Mesothelial cell of epicardium (in vitro differentiated cells): ENCODE results near the gene SLC44A1. TPM values are rescaled to one million over a fixed set of nuclear protein-coding genes. Genes with fewer than 3 reads are reported as not detected.

Experiments used
- DNase-seq, 2 experiments: peaks; one replicate each; pipeline ENCODE4 v3.0.0; 2021; ENCODE audit warnings: low spot score in 2 of 2; ENCODE audit not compliant: unreplicated experiment in 2 of 2
- H3K27ac Mint-ChIP-seq: 2 replicates; pipeline ENCODE4 v1.8.0; 2021; ENCODE audit warnings: mixed read lengths
- H3K27me3 Mint-ChIP-seq: 2 replicates; pipeline ENCODE4 v1.8.0; 2021; ENCODE audit warnings: low read depth, mixed read lengths
- H3K36me3 Mint-ChIP-seq: 2 replicates; pipeline ENCODE4 v1.8.0; 2021; ENCODE audit warnings: mixed read lengths
- H3K4me1 Mint-ChIP-seq: 2 replicates; pipeline ENCODE4 v1.8.0; 2021; ENCODE audit warnings: mixed read lengths
- H3K4me3 Mint-ChIP-seq: 2 replicates; pipeline ENCODE4 v1.8.0; 2021; ENCODE audit warnings: mild to moderate bottlenecking, moderate library complexity, mixed read lengths
- H3K9me3 Mint-ChIP-seq: 2 replicates; pipeline ENCODE4 v1.8.0; 2021; ENCODE audit warnings: mixed read lengths
- CTCF ChIP-seq: fragments of 200-600 bp; sonication (generic); IDR thresholded peaks from one replicate; pipeline ENCODE4 v1.5.0; 2021; ENCODE audit warnings: antibody characterized with exemption; ENCODE audit not compliant: unreplicated experiment
- total RNA-seq: library from RNA; stranded (reverse); gene quantifications from 3 replicates; pipeline ENCODE4 v1.2.1, GENCODE V29; 2021

The SLC44A1 gene
- total RNA-seq, 1 donor from 2014 or later = 49.0 TPM

- no peak for DNase-seq
- no peak overlapping the region for H3K27ac Mint-ChIP-seq
- no peaks in the 10 kb centered on the region for H3K27me3 Mint-ChIP-seq
- no peaks in the 10 kb centered on the region for H3K4me1 Mint-ChIP-seq
- peaks cover 49% of the 10 kb centered on the region for H3K36me3 Mint-ChIP-seq
- H3K9me3 Mint-ChIP-seq = peaks cover 28% of the 10 kb centered on the region
- no peak overlapping the region for H3K4me3 Mint-ChIP-seq
- no peak for TF ChIP-seq CTCF
Measured at GRCh38 chr9:105468875-105469274, 224.4 kb downstream of the SLC44A1 start.

- TF ChIP-seq CTCF = no peak
- peaks cover 4% of the 10 kb centered on the region for H3K4me1 Mint-ChIP-seq
- peaks cover 14% of the 10 kb centered on the region for H3K9me3 Mint-ChIP-seq
- no peaks in the 10 kb centered on the region for H3K27me3 Mint-ChIP-seq
- H3K36me3 Mint-ChIP-seq = peaks cover 24% of the 10 kb centered on the region
- no peak for DNase-seq
- no peak overlapping the region for H3K27ac Mint-ChIP-seq
- no peak overlapping the region for H3K4me3 Mint-ChIP-seq
Measured at GRCh38 chr9:105473221-105473620, 228.8 kb downstream of the SLC44A1 start.

DNA sequence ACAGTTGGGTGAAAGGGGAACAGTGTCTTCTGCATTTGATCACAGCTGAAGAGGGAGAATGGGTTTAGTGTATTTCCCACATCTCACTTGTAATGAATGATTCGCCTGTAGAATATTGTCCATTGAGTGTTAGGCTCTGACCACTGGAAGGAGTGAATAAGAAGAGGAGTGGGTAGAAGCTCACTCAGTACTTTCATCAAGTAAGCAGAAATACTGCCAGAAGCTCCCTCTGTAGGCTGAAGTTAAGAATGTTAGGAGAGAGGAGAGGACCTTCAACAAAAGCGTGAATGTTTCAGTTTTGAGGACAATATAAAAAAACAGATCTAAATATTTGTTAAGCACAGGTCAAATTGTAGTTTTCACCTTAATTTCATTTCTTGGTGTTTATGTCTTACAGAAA lies 230.9 kb downstream of the SLC44A1 start:
- no peak for DNase-seq
- no peak for TF ChIP-seq CTCF
- no peak overlapping the region for H3K4me3 Mint-ChIP-seq
- H3K36me3 Mint-ChIP-seq = peaks cover 6% of the 10 kb centered on the region
- H3K4me1 Mint-ChIP-seq = peaks cover 4% of the 10 kb centered on the region
- H3K9me3 Mint-ChIP-seq = no peaks in the 10 kb centered on the region
- H3K27ac Mint-ChIP-seq = no peak overlapping the region
- H3K27me3 Mint-ChIP-seq = no peaks in the 10 kb centered on the region

GRCh38 chr9:105479846-105480245 lies 235.4 kb downstream of the SLC44A1 start:
- Mint-ChIP-seq H3K9me3 (no peaks in the 10 kb centered on the region), H3K27ac (peak overlapping the region; percentile 64), H3K4me3 (no peak overlapping the region), H3K27me3 (no peaks in the 10 kb centered on the region), H3K36me3 (no peaks in the 10 kb centered on the region), H3K4me1 (peaks cover 4% of the 10 kb centered on the region)
- DNase-seq = no peak
- no peak for TF ChIP-seq CTCF

DNA sequence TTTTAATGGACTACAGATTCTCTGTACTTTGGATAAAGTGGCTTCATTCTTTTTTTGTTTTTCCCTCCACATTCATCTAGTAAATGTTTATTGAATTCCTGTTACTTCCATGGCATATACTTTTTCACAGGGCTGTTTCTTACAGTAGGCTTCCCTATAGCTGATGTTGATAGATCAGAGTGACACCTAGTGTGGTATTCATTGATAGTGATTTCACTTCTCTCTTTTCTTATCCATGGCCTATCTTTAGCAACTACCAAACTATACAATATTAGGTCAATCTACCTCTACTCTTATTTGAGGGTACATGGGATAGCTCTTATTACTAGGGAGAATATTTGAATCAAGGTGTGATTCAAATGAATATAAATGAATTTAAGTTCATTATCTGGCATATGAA lies 239.2 kb downstream of the SLC44A1 start:
- Mint-ChIP-seq H3K4me1 (no peaks in the 10 kb centered on the region), H3K27ac (no peak overlapping the region), H3K4me3 (no peak overlapping the region), H3K27me3 (no peaks in the 10 kb centered on the region), H3K36me3 (peaks cover 4% of the 10 kb centered on the region), H3K9me3 (no peaks in the 10 kb centered on the region)
- TF ChIP-seq CTCF = no peak
- DNase-seq = no peak

DNA sequence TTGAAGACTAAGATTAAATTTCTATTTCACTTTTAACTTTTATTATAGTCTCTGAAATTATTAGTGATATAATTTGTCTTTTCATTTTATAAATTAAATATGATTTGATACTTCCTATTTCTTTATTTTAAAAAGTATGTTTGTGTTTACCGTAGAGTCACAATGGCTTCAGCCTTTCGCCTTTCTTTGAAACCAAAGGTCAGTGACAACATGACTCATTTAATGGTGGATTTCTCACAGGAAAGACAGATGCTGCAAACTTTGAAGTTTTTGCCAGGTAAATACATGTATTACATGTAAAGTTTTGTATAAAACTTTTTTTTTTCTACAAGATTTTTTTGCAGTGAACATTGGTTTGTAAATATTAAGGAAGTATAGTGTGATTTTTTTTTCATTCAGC lies 239.8 kb downstream of the SLC44A1 start:
- Mint-ChIP-seq H3K36me3 (peaks cover 4% of the 10 kb centered on the region), H3K27me3 (no peaks in the 10 kb centered on the region), H3K9me3 (no peaks in the 10 kb centered on the region), H3K4me1 (no peaks in the 10 kb centered on the region), H3K27ac (no peak overlapping the region), H3K4me3 (no peak overlapping the region)
- TF ChIP-seq CTCF = no peak
- DNase-seq = no peak
